Fibroblast of villous mesenchyme (primary cell): ENCODE results near the gene ZNF521. TPM values are rescaled to one million over a fixed set of nuclear protein-coding genes. Genes with fewer than 3 reads are reported as not detected.

Experiments
- DNase-seq: peaks from one replicate; pipeline ENCODE4 v3.0.0-alpha.2; 2010; ENCODE audit warnings: low read depth
- H3K4me3 ChIP-seq: 2 replicates; pipeline ENCODE4 v1.5.1; 2011; ENCODE audit warnings: low read depth, mild to moderate bottlenecking, low read length
- total RNA-seq: library from RNA; depleted of rRNA; stranded (reverse); fragments of >200 nt; gene quantifications from 2 replicates; pipeline ENCODE4 v1.2.3, GENCODE V29; 2012
- TF ChIP-seq, protein P1 (sequence below): IDR thresholded peaks from 2 replicates; pipeline ENCODE4 v1.5.1; 2012; ENCODE audit warnings: low read depth, mild to moderate bottlenecking, low read length; ENCODE audit not compliant: insufficient read depth

Gene ZNF521
- total RNA-seq, 1 donor, result 4.7 TPM

DNA sequence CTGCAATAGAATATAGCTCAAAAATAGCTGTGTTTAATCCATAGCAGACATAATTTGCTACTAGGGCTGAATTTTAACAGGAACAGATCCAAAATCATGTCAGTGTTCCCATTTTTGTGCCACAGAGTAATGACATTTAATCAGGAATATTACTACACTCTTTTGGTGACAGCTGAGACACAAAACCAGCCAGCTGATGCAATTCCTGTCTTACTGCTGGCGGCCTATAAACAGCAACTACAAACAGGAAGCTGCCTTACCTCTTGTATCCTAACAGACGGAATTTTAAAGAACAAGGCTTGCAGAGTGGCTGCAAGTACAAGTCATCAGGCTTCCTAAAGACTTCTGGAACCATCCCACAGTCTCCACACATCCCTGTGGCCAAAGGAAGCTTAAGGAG lies 218.1 kb downstream of the ZNF521 start:
- TF ChIP-seq, protein P1, sequence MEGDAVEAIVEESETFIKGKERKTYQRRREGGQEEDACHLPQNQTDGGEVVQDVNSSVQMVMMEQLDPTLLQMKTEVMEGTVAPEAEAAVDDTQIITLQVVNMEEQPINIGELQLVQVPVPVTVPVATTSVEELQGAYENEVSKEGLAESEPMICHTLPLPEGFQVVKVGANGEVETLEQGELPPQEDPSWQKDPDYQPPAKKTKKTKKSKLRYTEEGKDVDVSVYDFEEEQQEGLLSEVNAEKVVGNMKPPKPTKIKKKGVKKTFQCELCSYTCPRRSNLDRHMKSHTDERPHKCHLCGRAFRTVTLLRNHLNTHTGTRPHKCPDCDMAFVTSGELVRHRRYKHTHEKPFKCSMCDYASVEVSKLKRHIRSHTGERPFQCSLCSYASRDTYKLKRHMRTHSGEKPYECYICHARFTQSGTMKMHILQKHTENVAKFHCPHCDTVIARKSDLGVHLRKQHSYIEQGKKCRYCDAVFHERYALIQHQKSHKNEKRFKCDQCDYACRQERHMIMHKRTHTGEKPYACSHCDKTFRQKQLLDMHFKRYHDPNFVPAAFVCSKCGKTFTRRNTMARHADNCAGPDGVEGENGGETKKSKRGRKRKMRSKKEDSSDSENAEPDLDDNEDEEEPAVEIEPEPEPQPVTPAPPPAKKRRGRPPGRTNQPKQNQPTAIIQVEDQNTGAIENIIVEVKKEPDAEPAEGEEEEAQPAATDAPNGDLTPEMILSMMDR, result no peak
- H3K4me3 ChIP-seq, result no peak overlapping the region
- DNase-seq, result no peak

DNA sequence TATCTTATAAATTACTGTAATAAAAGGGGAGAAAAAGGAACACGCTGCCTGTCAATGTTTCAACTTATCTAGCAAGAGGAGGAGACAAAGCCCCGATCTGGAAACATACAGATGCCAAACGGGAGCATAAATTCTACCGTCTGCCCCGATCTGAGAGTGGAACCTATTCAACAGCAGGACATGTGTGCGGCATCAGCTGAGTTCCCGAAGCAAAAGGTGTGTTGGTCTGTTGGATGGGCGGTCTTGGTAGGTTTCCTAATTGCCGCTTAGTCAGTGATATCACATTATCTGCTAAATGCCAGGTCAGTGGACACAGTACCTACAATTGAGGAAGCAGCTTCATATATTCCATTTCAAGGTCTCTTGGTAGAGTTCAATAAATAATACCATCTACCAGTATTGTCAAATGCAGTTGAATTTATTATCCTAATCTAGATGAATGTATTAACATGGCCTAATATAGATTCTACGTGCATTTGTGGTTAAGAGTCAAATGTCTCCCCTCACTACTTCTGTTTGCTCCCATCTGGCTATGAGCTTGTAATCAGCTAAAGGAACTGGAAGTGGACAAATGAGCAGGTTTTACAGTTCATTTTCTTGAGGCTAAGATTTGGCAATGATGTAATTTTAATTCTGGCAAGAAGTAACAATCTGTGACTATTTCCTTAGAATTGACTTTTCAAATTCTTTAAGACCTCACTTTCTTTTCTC lies 219.0 kb downstream of the ZNF521 start:
- no peak for DNase-seq
- TF ChIP-seq, protein P1, result no peak
- no peak overlapping the region for H3K4me3 ChIP-seq

DNA sequence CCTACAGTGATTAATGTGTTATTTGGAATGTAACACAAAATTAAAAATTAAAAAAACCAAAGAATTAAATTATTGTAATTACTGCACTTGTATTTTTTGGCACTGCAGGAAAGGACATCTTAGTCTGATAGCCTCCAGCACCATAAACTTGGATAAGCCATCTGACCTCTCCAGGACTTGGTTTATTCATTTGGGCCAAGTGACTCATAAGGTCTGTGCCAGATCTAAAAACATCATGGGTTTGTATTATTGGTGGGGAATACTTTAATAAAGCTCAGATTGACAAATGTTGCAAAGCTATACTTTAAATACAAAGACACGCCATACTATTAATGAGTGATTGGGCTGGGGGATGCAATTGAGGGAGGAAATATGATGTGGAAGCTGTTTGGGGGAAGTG lies 225.2 kb downstream of the ZNF521 start:
- no peak for DNase-seq
- TF ChIP-seq, protein P1, result no peak

DNA sequence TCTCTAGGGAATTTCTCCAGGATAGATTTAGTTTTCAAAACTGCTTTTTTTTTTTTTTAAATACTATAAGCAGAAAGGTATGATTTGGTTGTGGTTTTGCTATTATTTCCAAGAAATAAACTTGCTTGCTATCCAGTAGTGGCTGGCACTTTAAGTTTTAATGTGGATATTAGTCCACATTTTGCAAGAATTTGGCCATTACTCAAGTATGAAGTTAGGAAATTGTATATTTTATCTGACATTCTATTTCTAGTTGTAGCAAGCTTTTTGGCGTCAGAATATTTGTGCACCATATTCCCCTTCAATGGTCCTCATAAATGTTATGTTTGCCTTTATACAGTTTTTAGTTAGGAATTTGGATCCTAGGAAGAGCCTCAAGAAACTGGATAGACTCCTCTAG lies 226.3 kb downstream of the ZNF521 start:
- no peak for DNase-seq
- no peak overlapping the region for H3K4me3 ChIP-seq
- TF ChIP-seq, protein P1, result no peak

More for the DNA sequence above, 225.2 kb downstream of the ZNF521 start:
- no peak overlapping the region for H3K4me3 ChIP-seq

DNA sequence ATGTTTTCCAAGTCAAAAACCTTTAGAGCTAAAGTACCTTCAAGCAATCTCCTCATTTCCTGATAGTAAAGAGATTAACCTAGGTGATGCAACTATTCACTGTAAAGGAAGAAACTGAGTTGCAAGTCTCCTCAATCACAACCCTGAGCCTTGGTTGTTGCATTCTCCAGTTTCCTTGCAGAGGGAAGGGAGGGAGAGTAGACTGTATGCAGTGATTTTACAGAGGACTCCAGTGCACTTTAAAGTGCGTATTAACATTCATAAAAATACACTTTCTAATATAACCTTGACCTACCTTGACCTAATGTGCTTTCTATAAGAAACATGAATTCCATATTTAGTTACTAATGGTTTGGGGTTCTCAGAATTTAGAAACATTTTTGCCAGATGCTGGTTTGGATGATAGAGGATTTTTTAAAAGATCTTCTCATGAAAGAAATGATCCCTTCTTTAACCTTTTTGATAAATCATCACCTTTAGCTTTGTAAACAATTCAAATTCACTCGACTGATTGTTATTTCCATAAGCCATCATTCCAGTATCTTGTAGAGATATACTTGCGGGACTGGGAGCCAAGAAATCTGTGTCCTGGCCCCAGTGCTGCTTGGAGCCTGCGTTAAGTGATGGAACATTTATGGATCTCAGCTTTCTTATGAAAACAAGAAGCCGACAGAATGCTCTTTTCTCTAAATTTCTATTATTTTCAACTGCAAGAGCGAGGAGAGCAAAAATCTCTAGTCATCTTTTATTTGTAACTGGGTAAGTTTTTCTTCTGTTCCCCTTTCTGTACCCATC lies 228.3 kb downstream of the ZNF521 start:
- no peak for DNase-seq
- H3K4me3 ChIP-seq, result no peak overlapping the region
- TF ChIP-seq, protein P1, result no peak

DNA sequence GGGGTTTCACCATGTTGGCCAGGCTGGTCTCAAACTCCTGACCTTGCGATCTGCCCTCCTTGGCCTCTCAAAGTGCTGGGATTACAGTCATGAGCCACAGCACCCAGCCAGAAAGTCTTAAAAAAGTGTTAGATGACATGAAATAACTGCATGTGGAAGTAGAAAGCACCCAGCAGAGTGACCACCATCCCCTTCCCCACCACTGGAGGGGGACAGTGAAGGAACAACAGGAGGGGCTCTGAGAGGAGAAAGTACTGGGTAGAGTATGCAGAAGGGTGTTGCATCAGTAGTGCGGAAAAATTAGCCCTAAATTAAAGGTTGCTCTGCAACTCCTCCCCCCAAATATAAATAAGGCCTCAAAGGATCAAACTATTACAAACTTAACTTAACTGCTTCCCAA lies 230.5 kb downstream of the ZNF521 start:
- no peak for DNase-seq
- TF ChIP-seq, protein P1, result no peak
- H3K4me3 ChIP-seq, result no peak overlapping the region
